IMR-90 (cell line): ENCODE measurements around the gene TEKT5. TPM values are rescaled to one million over a fixed set of nuclear protein-coding genes. Genes with fewer than 3 reads are reported as not detected.

ENCODE experiments used
- ATAC-seq: fragments of 200-7000 bp; cut with Tn5 transposase; 2 replicates; pipeline ENCODE4 v1.9.1; 2020; ENCODE audit warnings: low read depth, mild to moderate bottlenecking, moderate library complexity
- BruUV-seq: library from RNA; stranded (reverse); fragments of 400-500 nt; replicated peaks from 2 replicates; lab custom pipeline; 2021; lab: Mats Ljungman, UMichigan
- CTCF ChIA-PET: fragments of 300-600 bp; formaldehyde crosslinking; extraction: SDS; loops from one replicate; lab custom pipeline; 2021; ENCODE audit warnings: antibody characterized with exemption; lab: Yijun Ruan, JAX
- POLR2A ChIA-PET: fragments of 300-600 bp; sonication (Branson Sonifier 250); formaldehyde crosslinking; loops from one replicate; lab custom pipeline; 2022; ENCODE audit warnings: antibody characterized with exemption; ENCODE audit not compliant: unreplicated experiment; lab: Charles Lee
- DNase-seq: peaks from one replicate; pipeline ENCODE4 v3.0.0; 2013
- H2AFZ ChIP-seq: replicated peaks from 2 replicates; pipeline ENCODE3; 2013; ENCODE audit warnings: low read length, mild to moderate bottlenecking; ENCODE audit not compliant: poor library complexity
- H2AK5ac ChIP-seq: 2 replicates; pipeline ENCODE4 v1.6.1; 2013; ENCODE audit warnings: low read depth, low read length, inconsistent platforms
- H2AK9ac ChIP-seq: replicated peaks from 2 replicates; pipeline ENCODE3; 2013; ENCODE audit warnings: mild to moderate bottlenecking, low read depth, low read length, moderate library complexity; ENCODE audit not compliant: poor library complexity
- H2BK120ac ChIP-seq: 2 replicates; pipeline ENCODE4 v1.6.1; 2013; ENCODE audit warnings: low read depth, low read length, inconsistent platforms
- H2BK15ac ChIP-seq: 3 replicates; pipeline ENCODE4 v1.6.1; 2013; ENCODE audit warnings: low read depth, low read length, inconsistent platforms
- H2BK20ac ChIP-seq: 2 replicates; pipeline ENCODE4 v1.6.1; 2013; ENCODE audit warnings: low read depth, mild to moderate bottlenecking, inconsistent platforms, low read length, moderate library complexity
- H2BK5ac ChIP-seq: 2 replicates; pipeline ENCODE4 v1.6.1; 2013; ENCODE audit warnings: mild to moderate bottlenecking, low read depth, low read length, inconsistent platforms; ENCODE audit not compliant: poor library complexity, severe bottlenecking
- H3K14ac ChIP-seq: replicated peaks from 2 replicates; pipeline ENCODE4 v1.6.1; 2013; ENCODE audit warnings: low read depth, low read length, inconsistent platforms
- H3K18ac ChIP-seq: 2 replicates; pipeline ENCODE4 v1.6.1; 2013; ENCODE audit warnings: low read depth, low read length, control low read depth
- H3K23ac ChIP-seq: 2 replicates; pipeline ENCODE4 v1.6.1; 2013; ENCODE audit warnings: low read depth, low read length, inconsistent platforms
- H3K27ac ChIP-seq: 2 replicates; pipeline ENCODE4 v1.5.1; 2013; ENCODE audit warnings: mild to moderate bottlenecking, control low read depth, low read length; ENCODE audit not compliant: insufficient read depth
- H3K27me3 ChIP-seq: 2 replicates; pipeline ENCODE4 v1.6.1; 2013; ENCODE audit warnings: low read length; ENCODE audit not compliant: control insufficient read depth, insufficient read depth
- H3K36me3 ChIP-seq: 2 replicates; pipeline ENCODE4 v1.6.1; 2013; ENCODE audit warnings: low read length, mixed read lengths; ENCODE audit not compliant: control insufficient read depth, insufficient read depth
- H3K4ac ChIP-seq: 2 replicates; pipeline ENCODE4 v1.6.1; 2013; ENCODE audit warnings: low read depth, low read length, inconsistent platforms
- H3K4me1 ChIP-seq: 2 replicates; pipeline ENCODE4 v1.6.1; 2013; ENCODE audit warnings: low read length, mixed read lengths; ENCODE audit not compliant: control insufficient read depth, insufficient read depth
- H3K4me2 ChIP-seq: 2 replicates; pipeline ENCODE4 v1.6.1; 2013; ENCODE audit warnings: low read depth, mild to moderate bottlenecking, control low read depth, low read length, moderate library complexity
- H3K4me3 ChIP-seq: 2 replicates; pipeline ENCODE4 v1.5.1; 2013; ENCODE audit warnings: low read depth, mild to moderate bottlenecking, control low read depth, low read length, moderate library complexity; ENCODE audit not compliant: insufficient read depth
- H3K56ac ChIP-seq: 2 replicates; pipeline ENCODE4 v1.6.1; 2013; ENCODE audit warnings: low read length, inconsistent platforms; ENCODE audit not compliant: insufficient read depth; ENCODE audit errors: extremely low read depth
- H3K79me1 ChIP-seq, 2 experiments: 2 replicates each; pipeline ENCODE4 v1.6.1; 2013; ENCODE audit warnings: low read length in 2 of 2, inconsistent platforms in 1 of 2, low read depth in 1 of 2
- H3K9ac ChIP-seq: 2 replicates; pipeline ENCODE4 v1.6.1; 2013; ENCODE audit warnings: low read depth, low read length, control low read depth
- H3K9me1 ChIP-seq: 2 replicates; pipeline ENCODE4 v1.6.1; 2013; ENCODE audit warnings: low read length, inconsistent platforms; ENCODE audit not compliant: insufficient read depth
- H3K9me3 ChIP-seq: 2 replicates; pipeline ENCODE4 v1.6.1; 2013; ENCODE audit warnings: low read length; ENCODE audit not compliant: control insufficient read depth, insufficient read depth
- H4K20me1 ChIP-seq: 2 replicates; pipeline ENCODE4 v1.6.1; 2013; ENCODE audit warnings: low read length, inconsistent platforms; ENCODE audit not compliant: insufficient read depth
- H4K5ac ChIP-seq: 2 replicates; pipeline ENCODE4 v1.6.1; 2013; ENCODE audit warnings: mild to moderate bottlenecking, low read depth, low read length, control low read depth
- H4K8ac ChIP-seq, 2 experiments: 2 replicates each; pipeline ENCODE4 v1.6.1; 2013; ENCODE audit warnings: low read depth in 2 of 2, low read length in 2 of 2, control low read depth in 1 of 2, inconsistent platforms in 1 of 2
- H4K91ac ChIP-seq: 2 replicates; pipeline ENCODE4 v1.6.1; 2013; ENCODE audit warnings: low read depth, low read length, inconsistent platforms; ENCODE audit not compliant: insufficient read depth
- BHLHE40 ChIP-seq: fragments of 150-350 bp; IDR thresholded peaks from 2 replicates; pipeline ENCODE4 v1.6.1; 2016; ENCODE audit warnings: mild to moderate bottlenecking, low read depth, low read length
- CEBPB ChIP-seq: IDR thresholded peaks from 2 replicates; pipeline ENCODE4 v1.6.1; 2012; ENCODE audit warnings: low read depth, low read length, improper control_type of control experiment
- CHD1 ChIP-seq: IDR thresholded peaks from 2 replicates; pipeline ENCODE4 v1.6.1; 2012; ENCODE audit warnings: low read depth, low read length, improper control_type of control experiment
- ELK1 ChIP-seq: fragments of 150-350 bp; IDR thresholded peaks from 2 replicates; pipeline ENCODE4 v1.6.1; 2016; ENCODE audit warnings: low read depth, mild to moderate bottlenecking, low read length, moderate library complexity, borderline replicate concordance
- FOS ChIP-seq: fragments of 150-350 bp; IDR thresholded peaks from 2 replicates; pipeline ENCODE4 v1.6.1; 2016; ENCODE audit warnings: low read depth, low read length
- MAFK ChIP-seq: IDR thresholded peaks from 2 replicates; pipeline ENCODE4 v1.6.1; 2012; ENCODE audit warnings: low read depth, low read length, improper control_type of control experiment
- MAZ ChIP-seq: IDR thresholded peaks from 2 replicates; pipeline ENCODE4 v1.6.1; 2012; ENCODE audit warnings: low read depth, mild to moderate bottlenecking, low read length, improper control_type of control experiment, moderate library complexity, borderline replicate concordance
- MXI1 ChIP-seq: IDR thresholded peaks from 2 replicates; pipeline ENCODE4 v1.6.1; 2012; ENCODE audit warnings: low read depth, mild to moderate bottlenecking, low read length, moderate library complexity, borderline replicate concordance
- NFE2L2 ChIP-seq: fragments of 150-350 bp; IDR thresholded peaks from 2 replicates; pipeline ENCODE4 v1.6.1; 2016; ENCODE audit warnings: low read depth, mild to moderate bottlenecking, low read length
- POLR2A ChIP-seq: IDR thresholded peaks from 2 replicates; pipeline ENCODE4 v1.6.1; 2012; ENCODE audit warnings: mild to moderate bottlenecking, low read depth, low read length
- RAD21 ChIP-seq: IDR thresholded peaks from 2 replicates; pipeline ENCODE4 v1.6.1; 2012; ENCODE audit warnings: low read length, improper control_type of control experiment
- RCOR1 ChIP-seq: IDR thresholded peaks from 2 replicates; pipeline ENCODE4 v1.6.1; 2012; ENCODE audit warnings: mild to moderate bottlenecking, low read length, improper control_type of control experiment; ENCODE audit not compliant: insufficient replicate concordance
- RFX5 ChIP-seq: IDR thresholded peaks from 2 replicates; pipeline ENCODE4 v1.8.0; 2012; ENCODE audit warnings: low read depth, mild to moderate bottlenecking, low read length, moderate library complexity
- SMC3 ChIP-seq: fragments of 150-350 bp; IDR thresholded peaks from 2 replicates; pipeline ENCODE4 v1.6.1; 2016; ENCODE audit warnings: low read depth, mild to moderate bottlenecking, antibody characterized with exemption, low read length, moderate library complexity
- USF2 ChIP-seq: fragments of 150-350 bp; IDR thresholded peaks from 2 replicates; pipeline ENCODE4 v1.6.1; 2017; ENCODE audit warnings: mild to moderate bottlenecking, antibody characterized with exemption, low read length, low read depth
- WGBS, 2 experiments: methylation state at CpG; one replicate each; pipeline versions ENCODE4 v1.1.5 to v1.1.7; 2013; ENCODE audit warnings: missing lambda C conversion rate in 2 of 2; ENCODE audit not compliant: insufficient read length in 1 of 2; ENCODE audit errors: extremely low coverage in 2 of 2; 5-methylcytosine and 5-hydroxymethylcytosine counted together
- dilution Hi-C: fragments of 300-500 bp; cut with HindIII; formaldehyde crosslinking; loops from one replicate; pipeline ENCODE4 v1.14.3; 2018; ENCODE audit warnings: low sequenced_read_pairs; ENCODE audit not compliant: unreplicated experiment
- in situ Hi-C: fragments of 300-500 bp; cut with MboI; formaldehyde crosslinking; loops from 3 replicates; pipeline ENCODE4 v1.14.3; 2019; ENCODE audit warnings: low sequenced_read_pairs, inconsistent platforms, mixed read lengths
- intact Hi-C: fragments of 100-400 bp; cut with micrococcal nuclease; formaldehyde crosslinking; loops from 2 replicates; pipeline ENCODE4 v1.10.0; 2022
- polyA plus RNA-seq, 3 experiments: library from polyadenylated mRNA; depleted of rRNA; stranded (reverse); fragments of >200 nt; gene quantifications; 2 replicates each; pipeline ENCODE4 v1.2.3, GENCODE V29; 2012; ENCODE audit warnings: low replicate concordance in 1 of 3
- total RNA-seq: library from RNA; depleted of rRNA; stranded (reverse); fragments of >200 nt; gene quantifications from 2 replicates; pipeline ENCODE4 v1.2.3, GENCODE V29; 2012
- TF ChIP-seq, protein P1 (sequence below): conservative IDR thresholded peaks from 2 replicates; pipeline ENCODE4 v1.5.1; 2012; ENCODE audit warnings: mild to moderate bottlenecking, low read depth, low read length, improper control_type of control experiment

TEKT5 gene
- total and polyA plus RNA-seq, 2 of the 4 experiments (the other 2 are of a cell fraction), result 0.17 TPM; not detected in 1

GRCh38 chr16:10641555-10641952, 53.2 kb downstream of the TEKT5 start:
- ChIA-PET CTCF (no interaction called here), POLR2A (no interaction called here)
- no peak overlapping the region for H2AFZ ChIP-seq
- no peak overlapping the region for H3K18ac ChIP-seq
- no peak overlapping the region for H4K8ac ChIP-seq
- in situ Hi-C loops (no loop called here), intact Hi-C loops (no loop called here), dilution Hi-C loops (no loop called here)
- no peak overlapping the region for H2BK20ac ChIP-seq
- H3K56ac ChIP-seq, result no peak overlapping the region
- no peaks in the 10 kb centered on the region for H4K20me1 ChIP-seq
- no peak overlapping the region for H3K23ac ChIP-seq
- no TSS peak for BruUV-seq
- H3K36me3 ChIP-seq, result no peaks in the 10 kb centered on the region
- H4K91ac ChIP-seq, result no peak overlapping the region
- no peaks in the 10 kb centered on the region for H3K9me3 ChIP-seq
- no peak overlapping the region for H2BK5ac ChIP-seq
- H3K4me2 ChIP-seq, result no peak overlapping the region
- no peak for ATAC-seq
- no peaks in the 10 kb centered on the region for H3K4me1 ChIP-seq
- H3K27me3 ChIP-seq, result no peaks in the 10 kb centered on the region; the same call in 1 of the 2 replicates
- no peak overlapping the region for H2AK9ac ChIP-seq
- no peaks in the 10 kb centered on the region for H3K9me1 ChIP-seq
- no peak overlapping the region for H3K4me3 ChIP-seq
- no peak overlapping the region for H3K27ac ChIP-seq
- TF ChIP-seq POLR2A (no peak), BHLHE40 (no peak), SMC3 (no peak), MAFK (no peak), ELK1 (no peak), RFX5 (no peak), RAD21 (no peak), CHD1 (no peak), RCOR1 (no peak), MXI1 (no peak), MAZ (no peak), FOS (no peak), NFE2L2 (no peak), CEBPB (no peak), USF2 (no peak)
- TF ChIP-seq, protein P1, sequence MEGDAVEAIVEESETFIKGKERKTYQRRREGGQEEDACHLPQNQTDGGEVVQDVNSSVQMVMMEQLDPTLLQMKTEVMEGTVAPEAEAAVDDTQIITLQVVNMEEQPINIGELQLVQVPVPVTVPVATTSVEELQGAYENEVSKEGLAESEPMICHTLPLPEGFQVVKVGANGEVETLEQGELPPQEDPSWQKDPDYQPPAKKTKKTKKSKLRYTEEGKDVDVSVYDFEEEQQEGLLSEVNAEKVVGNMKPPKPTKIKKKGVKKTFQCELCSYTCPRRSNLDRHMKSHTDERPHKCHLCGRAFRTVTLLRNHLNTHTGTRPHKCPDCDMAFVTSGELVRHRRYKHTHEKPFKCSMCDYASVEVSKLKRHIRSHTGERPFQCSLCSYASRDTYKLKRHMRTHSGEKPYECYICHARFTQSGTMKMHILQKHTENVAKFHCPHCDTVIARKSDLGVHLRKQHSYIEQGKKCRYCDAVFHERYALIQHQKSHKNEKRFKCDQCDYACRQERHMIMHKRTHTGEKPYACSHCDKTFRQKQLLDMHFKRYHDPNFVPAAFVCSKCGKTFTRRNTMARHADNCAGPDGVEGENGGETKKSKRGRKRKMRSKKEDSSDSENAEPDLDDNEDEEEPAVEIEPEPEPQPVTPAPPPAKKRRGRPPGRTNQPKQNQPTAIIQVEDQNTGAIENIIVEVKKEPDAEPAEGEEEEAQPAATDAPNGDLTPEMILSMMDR, result no peak
- no peak for DNase-seq
- H3K14ac ChIP-seq, result no peak overlapping the region
- H4K5ac ChIP-seq, result no peak overlapping the region
- H2BK15ac ChIP-seq, result no peak overlapping the region
- no peak overlapping the region for H2AK5ac ChIP-seq
- no peak overlapping the region for H3K9ac ChIP-seq
- H3K4ac ChIP-seq, result no peak overlapping the region
- WGBS, 2 experiments, result 60% methylated on average over 3 of the region's 7 CpGs; no CpG with 5 or more reads in 1 of the 2 experiments
- H3K79me1 ChIP-seq, result no peaks in the 10 kb centered on the region
- H2BK120ac ChIP-seq, result no peak overlapping the region
